ENCODE measurements around the gene HDAC4.

HDAC4 gene

GRCh38 chr2:239111401-239112100 is 289.3 kb downstream of the HDAC4 start:
- no peak for DNase-seq

GRCh38 chr2:239110595-239111048 is 290.2 kb downstream of the HDAC4 start:
- no peak for DNase-seq

GRCh38 chr2:239109928-239110545 is 290.8 kb downstream of the HDAC4 start:
- DNase-seq: no peak

GRCh38 chr2:239109041-239109927 is 291.5 kb downstream of the HDAC4 start:
- DNase-seq: no peak

- DNase-seq: no peak
Measured at GRCh38 chr2:239108459-239108858, 292.4 kb downstream of the HDAC4 start.

GRCh38 chr2:239107936-239108335 is 292.9 kb downstream of the HDAC4 start:
- DNase-seq: no peak

- no peak for DNase-seq
Measured at GRCh38 chr2:239106966-239107365, 293.9 kb downstream of the HDAC4 start.

GRCh38 chr2:239106314-239106908 is 294.4 kb downstream of the HDAC4 start:
- peak; percentile 40 for DNase-seq

- no peak for DNase-seq
Measured at GRCh38 chr2:239105234-239105633, 295.6 kb downstream of the HDAC4 start.

GRCh38 chr2:239104800-239105199 is 296.0 kb downstream of the HDAC4 start:
- DNase-seq: no peak

GRCh38 chr2:239103125-239104098 is 297.4 kb downstream of the HDAC4 start:
- no peak for DNase-seq

GRCh38 chr2:239102266-239102665 is 298.6 kb downstream of the HDAC4 start:
- no peak for DNase-seq

GRCh38 chr2:239101807-239102206 is 299.0 kb downstream of the HDAC4 start:
- no peak for DNase-seq

- no peak for DNase-seq
Measured at GRCh38 chr2:239101071-239101470, 299.7 kb downstream of the HDAC4 start.

- DNase-seq: no peak
Measured at GRCh38 chr2:239099474-239099873, 301.3 kb downstream of the HDAC4 start.

- peak; percentile 28 for DNase-seq
Measured at GRCh38 chr2:239098288-239098970, 302.4 kb downstream of the HDAC4 start.

GRCh38 chr2:239097428-239097696 is 303.5 kb downstream of the HDAC4 start:
- DNase-seq: no peak

GRCh38 chr2:239096676-239097427 is 304.0 kb downstream of the HDAC4 start:
- no peak for DNase-seq

- no peak for DNase-seq
Measured at GRCh38 chr2:239095460-239096081, 305.2 kb downstream of the HDAC4 start.

GRCh38 chr2:239094867-239095266 is 306.0 kb downstream of the HDAC4 start:
- DNase-seq: no peak

Data from COR-L47 (cell line).